ENCODE data around the gene FLNB.

The FLNB gene

DNA sequence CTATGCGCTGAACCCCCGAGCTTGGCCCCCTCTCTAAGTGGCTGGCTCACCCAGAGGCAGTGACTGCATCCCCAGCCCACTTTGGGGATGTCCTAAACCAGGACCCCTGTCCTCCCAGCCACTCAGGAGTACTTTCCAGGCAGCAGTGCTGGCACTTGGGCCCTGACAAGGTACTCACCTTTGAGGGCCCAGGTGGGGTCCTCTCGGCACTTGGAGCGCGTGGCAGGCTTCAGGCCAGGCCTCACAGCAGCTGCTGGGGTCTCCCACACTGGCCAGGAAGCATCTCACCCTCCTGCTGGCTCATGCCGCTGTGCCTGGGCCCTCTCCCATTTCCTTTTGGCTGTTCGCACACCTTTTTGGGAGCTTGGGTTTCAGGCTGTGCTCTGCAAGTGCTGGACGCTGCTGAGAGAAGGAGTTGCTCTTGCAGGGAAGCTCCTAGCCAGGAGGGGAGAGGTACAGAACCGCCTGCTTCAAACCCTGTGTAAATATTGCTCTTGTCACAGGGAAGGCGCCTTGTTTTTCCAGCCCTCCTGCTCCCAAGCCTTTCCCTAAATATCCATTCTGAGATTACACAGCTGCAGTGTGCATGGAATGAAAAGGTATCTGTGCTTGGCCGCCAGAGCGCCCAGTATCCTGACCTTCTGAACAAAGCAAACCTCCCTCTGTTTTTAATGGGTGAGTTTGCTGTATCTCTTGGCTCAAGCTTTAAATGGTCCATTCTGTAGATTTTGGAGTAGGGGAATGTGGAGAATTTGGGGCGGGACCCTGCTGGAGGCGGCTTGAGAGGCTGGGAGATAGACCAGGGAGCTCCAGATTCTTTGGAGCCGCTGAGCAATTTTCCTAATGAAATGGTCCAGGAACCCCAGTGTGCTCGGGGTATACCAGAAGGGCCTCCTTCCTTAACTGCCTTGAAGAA, 156.9 kb downstream of the FLNB start:
- DNase-seq (ENCODE audit: low read depth): no peak

GRCh38 chr3:58167431-58168351, 159.5 kb downstream of the FLNB start:
- peak; percentile 37 for DNase-seq (ENCODE audit: low read depth)

GRCh38 chr3:58168498-58168897, 160.3 kb downstream of the FLNB start:
- DNase-seq (ENCODE audit: low read depth): no peak

DNA sequence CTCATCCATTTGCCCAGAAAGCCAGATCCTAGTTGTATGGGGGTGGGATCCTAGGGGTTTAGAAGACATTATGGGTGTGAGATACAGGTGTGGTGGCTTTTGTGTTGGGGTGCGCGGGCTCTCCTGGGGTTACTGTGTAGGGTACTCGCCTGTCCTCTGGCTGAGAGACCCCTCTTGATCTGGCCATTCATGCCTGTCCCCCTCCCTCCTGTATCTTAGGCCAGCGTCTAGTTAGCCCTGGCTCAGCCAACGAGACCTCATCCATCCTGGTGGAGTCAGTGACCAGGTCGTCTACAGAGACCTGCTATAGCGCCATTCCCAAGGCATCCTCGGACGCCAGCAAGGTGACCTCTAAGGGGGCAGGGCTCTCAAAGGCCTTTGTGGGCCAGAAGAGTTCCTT, 161.1 kb downstream of the FLNB start:
- no peak for DNase-seq (ENCODE audit: low read depth)

DNA sequence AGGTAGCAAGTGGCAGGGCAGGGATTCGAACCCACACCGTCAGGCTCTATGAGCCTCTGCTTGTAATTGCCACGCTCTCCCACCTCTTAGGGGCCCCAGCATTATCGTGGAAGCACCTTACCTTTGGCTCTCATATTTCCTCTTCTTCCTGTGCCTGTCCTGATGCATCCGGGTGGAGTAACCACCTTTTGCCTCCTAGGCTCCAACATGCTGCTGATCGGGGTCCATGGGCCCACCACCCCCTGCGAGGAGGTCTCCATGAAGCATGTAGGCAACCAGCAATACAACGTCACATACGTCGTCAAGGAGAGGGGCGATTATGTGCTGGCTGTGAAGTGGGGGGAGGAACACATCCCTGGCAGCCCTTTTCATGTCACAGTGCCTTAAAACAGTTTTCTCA, 162.2 kb downstream of the FLNB start:
- DNase-seq (ENCODE audit: low read depth): no peak

GRCh38 chr3:58171126-58171525, 162.9 kb downstream of the FLNB start:
- DNase-seq (ENCODE audit: low read depth): no peak

DNA sequence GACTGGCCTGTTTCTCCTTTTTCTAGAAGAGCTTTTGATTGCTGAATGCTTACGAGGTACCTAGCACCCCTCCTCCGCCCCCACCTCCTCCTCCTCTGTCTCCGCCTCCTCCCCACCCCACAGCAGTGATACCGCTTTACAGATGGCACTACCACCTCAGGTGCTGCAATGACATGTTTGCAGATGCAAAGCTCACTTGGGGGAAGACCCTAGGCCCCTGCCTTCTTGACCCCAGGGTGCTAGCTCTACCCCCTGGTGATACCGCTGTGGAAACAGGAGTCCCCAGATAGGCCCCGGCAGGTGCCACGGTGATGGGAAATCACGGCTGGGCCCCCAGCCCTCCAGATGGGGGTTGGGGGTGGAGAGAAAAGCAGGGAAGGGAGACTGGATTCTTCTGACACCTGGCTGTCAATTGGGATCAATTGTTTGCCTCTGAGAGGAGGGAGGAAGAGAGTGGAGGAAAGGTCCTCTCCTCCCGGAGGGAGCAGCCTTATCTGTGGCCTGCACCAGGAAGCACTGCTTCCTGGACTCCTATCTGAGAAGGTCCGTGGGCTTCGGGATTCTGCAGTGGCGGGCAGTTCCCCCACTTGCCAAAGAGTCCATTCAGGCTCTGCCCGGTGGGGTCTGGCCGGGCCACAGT, 164.9 kb downstream of the FLNB start:
- DNase-seq (ENCODE audit: low read depth): no peak

DNA sequence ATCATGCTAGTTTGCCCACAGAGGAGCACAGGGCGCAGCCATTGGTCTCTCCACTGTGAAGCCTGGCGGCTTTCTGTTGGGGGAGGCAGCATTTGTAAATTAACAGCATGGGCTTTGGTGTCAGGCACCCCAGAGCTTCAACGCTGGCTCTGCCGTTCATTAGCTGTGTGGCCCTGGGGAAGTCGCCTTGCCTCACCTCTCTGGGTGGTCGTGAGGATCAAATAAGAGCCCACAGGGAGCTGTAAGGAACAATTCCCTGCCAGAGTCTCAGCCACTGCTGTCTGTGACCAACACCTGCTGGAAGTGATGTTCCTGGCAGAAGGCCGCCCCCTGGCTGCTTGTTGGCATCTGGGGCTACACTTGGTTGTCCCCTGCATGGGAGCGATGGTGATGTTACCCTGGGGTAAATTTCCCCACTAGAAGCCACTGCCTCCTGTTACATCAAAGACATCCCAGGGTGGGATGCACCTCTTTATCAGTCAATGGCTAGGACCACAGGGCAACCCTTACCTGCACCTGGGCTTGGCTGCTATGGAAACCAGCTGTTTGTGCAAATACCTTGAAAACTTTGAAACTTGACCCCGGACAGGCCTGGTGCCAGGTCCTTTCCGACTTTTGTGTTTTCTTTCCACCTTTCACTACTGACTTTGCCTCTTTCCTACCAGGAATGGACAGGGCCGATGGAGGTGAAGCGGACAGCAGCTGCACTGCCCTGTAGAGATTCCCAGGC, 165.6 kb downstream of the FLNB start:
- DNase-seq (ENCODE audit: low read depth): no peak

- no peak for DNase-seq (ENCODE audit: low read depth)
Measured at GRCh38 chr3:58175187-58175436, 166.9 kb downstream of the FLNB start.

GRCh38 chr3:58175437-58176184, 167.4 kb downstream of the FLNB start:
- DNase-seq (ENCODE audit: low read depth): no peak

DNA sequence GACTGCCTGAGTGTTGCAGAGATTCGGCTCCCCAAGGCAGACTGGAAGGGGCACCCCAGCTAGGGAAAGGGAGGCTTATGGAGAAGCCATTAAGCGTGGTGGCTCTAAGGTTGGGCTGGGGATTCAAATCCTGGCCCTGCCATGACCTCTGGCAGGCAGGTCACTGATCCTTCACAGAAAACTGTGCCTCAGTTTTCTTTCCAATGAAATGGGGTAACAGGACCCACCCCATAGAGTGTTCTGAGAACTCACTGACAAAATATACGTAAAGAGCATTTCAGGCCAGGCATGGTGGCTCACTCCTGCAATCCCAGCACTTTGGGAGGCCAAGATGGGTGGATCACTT, 167.9 kb downstream of the FLNB start:
- no peak for DNase-seq (ENCODE audit: low read depth)

DNA sequence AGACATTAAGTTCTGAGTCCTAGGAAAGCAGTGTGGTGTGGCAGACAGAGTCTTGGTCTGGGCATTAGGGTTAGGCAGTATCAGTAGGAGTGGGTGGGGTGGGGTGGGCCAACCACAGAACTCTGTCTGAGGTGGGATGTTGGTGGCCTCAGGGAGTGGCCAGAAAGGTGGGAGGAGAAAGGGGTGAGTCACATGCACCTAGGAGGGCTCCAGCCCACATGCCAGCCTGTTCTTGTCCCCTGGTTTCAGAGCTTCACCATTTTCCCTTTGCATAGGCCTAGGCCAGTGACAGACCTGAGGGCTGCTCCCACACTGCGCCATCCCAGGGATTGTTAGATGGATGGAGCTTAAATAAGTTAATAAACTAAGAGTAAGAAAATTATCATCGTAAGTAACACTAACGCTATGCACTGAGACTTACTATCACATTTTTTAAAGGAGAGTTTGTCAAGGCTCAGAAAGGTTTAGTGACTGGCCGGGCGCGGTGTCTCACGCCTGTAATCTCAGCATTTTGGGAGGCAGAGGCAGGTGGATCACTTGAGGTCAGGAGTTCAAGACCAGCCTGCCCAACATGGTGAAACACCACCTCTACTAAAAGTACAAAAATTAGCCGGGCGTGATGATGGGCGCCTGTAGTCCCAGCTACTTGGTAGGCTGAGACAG, 168.7 kb downstream of the FLNB start:
- DNase-seq (ENCODE audit: low read depth): no peak

DNA sequence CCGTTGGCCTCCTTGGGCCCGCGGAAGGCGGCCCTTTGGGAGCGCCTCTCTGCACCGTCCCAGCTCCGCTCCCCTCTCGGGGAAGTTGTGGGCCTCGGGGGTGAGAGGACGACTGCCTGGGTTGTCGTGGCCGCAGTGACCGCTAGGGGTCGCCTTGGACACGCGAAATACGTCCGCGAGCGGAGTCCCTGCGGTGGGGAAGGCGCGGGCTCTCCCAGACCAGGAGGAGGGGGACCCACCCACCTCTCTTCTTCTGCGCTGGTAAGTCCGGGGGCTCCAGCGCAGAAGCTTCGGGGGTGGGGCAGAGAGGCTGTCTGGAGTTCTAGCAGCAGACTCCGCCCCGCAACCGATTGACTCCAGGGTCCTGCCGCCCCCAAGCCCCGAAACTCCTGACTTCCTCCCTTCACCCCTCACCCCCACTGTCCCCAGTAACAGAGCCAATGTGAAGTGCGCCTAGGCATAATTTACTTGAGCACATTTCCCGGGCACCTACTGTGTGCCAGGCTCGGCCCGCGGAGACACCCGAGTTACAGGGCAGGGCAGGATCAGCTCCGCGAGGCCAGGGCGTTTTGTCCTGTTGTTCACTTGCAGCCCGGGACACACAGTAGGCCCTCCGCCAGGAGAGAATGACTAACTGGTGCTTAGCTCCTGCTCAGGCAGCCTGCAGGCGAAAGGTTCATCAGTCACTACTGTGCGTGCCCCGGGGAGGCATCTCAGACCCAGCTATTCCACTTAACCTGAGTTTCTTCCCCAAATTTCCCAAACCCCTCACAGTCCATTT, 169.7 kb downstream of the FLNB start:
- DNase-seq (ENCODE audit: low read depth): peak; percentile 53

GRCh38 chr3:58178528-58179234, 170.5 kb downstream of the FLNB start:
- DNase-seq (ENCODE audit: low read depth): no peak

DNA sequence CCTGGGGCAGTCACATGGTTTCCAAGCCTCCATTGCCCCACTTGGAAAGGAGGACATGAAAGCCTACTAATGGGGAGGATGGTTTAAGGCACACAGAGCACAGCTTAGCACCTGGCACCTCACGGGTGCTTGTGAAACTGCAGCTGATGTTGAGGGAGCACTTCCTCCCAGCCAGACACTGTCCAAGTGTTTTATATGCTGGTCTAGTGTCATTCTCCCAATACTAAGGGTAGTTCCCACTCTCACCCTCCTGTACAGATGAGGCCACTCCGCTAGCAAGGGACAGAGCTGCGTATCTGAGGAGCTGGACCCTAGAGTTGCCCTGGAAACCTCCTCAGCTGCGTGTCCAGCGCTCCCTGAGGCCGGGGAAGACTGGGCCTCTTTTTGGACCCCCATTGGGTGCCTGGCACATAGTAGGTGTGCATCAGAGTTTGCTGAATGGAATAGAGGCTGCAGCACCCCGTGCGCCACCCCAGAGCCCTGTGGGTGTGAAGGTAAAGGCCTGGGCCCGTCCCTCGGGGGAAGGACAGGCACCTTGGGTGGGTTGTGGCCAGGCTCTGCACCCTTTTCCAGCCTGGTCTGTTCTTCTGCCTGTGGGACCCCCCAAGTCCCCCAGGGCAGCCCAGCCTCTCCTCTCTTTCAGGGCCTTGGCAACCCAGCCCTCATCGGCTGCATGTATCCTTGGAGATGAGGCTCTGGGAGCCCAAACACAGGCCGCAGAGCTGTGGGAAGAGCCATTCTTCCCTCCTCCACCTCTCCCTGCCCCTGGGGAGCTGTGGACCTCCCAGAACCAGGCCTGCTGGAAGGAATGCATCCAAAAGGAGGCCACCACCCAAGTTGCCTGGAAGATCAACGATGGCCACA, 171.2 kb downstream of the FLNB start:
- no peak for DNase-seq (ENCODE audit: low read depth)

GRCh38 chr3:58180099-58180880, 172.1 kb downstream of the FLNB start:
- no peak for DNase-seq (ENCODE audit: low read depth)

DNA sequence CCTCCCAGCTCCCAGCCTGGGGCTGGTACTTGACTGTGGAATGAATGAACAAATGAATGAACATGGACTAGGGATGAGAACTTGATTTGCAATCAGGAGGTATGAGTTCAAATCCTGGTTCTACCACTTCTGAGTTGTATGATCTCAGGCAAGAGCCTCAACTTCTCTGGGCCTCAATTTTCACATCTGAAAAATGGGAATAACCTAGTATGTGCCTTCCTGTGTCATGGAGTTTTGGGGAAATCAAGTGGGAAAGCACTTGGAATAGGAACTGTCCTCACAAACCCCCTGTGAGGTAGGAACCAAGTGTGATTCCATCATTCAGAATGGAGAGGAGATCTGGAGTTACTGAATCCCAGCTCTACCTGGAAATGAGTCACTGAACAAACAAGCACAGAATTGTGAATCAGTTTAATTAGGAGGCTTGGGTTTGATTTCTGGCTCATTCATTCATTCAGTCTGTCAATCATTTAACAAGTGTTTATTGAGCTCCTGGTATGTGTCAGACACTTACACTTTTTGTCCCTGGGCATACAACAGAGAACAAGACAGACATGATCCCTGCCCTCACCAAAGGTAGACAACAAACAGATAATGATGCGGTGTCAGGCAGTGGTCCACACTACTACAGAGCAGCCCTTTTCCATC, 172.8 kb downstream of the FLNB start:
- no peak for DNase-seq (ENCODE audit: low read depth)

Measured in stromal cell of bone marrow (primary cell).